Gastroesophageal sphincter (tissue), 3 donors: ENCODE measurements around the gene HDAC4.

Source experiments
- CTCF ChIP-seq, 4 experiments: fragments of 200-600 bp in 2 of 4; fragments of 450-650 bp in 2 of 4; sonication (generic) in 1 of 4; IDR thresholded peaks; one replicate each; pipeline ENCODE4 v1.5.1; 2017 to 2019; ENCODE audit warnings: antibody characterized with exemption in 4 of 4, mild to moderate bottlenecking in 2 of 4, moderate library complexity in 2 of 4
- POLR2AphosphoS5 ChIP-seq: sonication (generic); formaldehyde crosslinking; IDR thresholded peaks from one replicate; pipeline ENCODE4 v1.6.1; 2017; ENCODE audit warnings: antibody characterized with exemption

GRCh38 chr2:239012228-239012627 is 388.6 kb downstream of the HDAC4 start:
- no peak for TF ChIP-seq POLR2AphosphoS5
- TF ChIP-seq CTCF (IDR thresholded peaks at IDR 0.05), result no peak
